A673 (cell line): ENCODE measurements around the gene IGF2R. TPM values are rescaled to one million over a fixed set of nuclear protein-coding genes. Genes with fewer than 3 reads are reported as not detected.

ENCODE experiments used
- BruUV-seq: library from RNA; stranded (reverse); fragments of 400-500 nt; replicated peaks from 2 replicates; lab custom pipeline; 2021; lab: Mats Ljungman, UMichigan
- CTCF ChIA-PET: fragments of 300-600 bp; sonication (Branson Sonifier 250); formaldehyde crosslinking; loops from one replicate; lab custom pipeline; 2022; ENCODE audit warnings: antibody characterized with exemption; lab: Charles Lee
- POLR2A ChIA-PET: fragments of 300-600 bp; sonication (Branson Sonifier 250); formaldehyde crosslinking; loops from one replicate; lab custom pipeline; 2022; ENCODE audit warnings: antibody characterized with exemption; ENCODE audit not compliant: low non-redundant PET; lab: Charles Lee
- DNase-seq: peaks from one replicate; pipeline ENCODE4 v3.0.0-alpha.2; 2015; ENCODE audit warnings: low spot score
- H3K27ac ChIP-seq: fragments of 200-600 bp; sonication (generic); 2 replicates; pipeline ENCODE4 v1.5.1; 2016; ENCODE audit warnings: mixed run types, low read depth, mild to moderate bottlenecking, mixed read lengths, antibody characterized with exemption, low read length; ENCODE audit not compliant: poor library complexity, severe bottlenecking
- H3K27me3 ChIP-seq: fragments of 200-600 bp; sonication (generic); replicated peaks from 2 replicates; pipeline ENCODE4 v1.6.1; 2017; ENCODE audit warnings: mixed run types, low read depth, mild to moderate bottlenecking, mixed read lengths, antibody characterized with exemption, low read length; ENCODE audit not compliant: insufficient read depth, poor library complexity
- H3K36me3 ChIP-seq: fragments of 200-600 bp; sonication (generic); 2 replicates; pipeline ENCODE4 v1.6.1; 2016; ENCODE audit warnings: mixed run types, mild to moderate bottlenecking, mixed read lengths, antibody characterized with exemption, low read length; ENCODE audit not compliant: insufficient read depth, poor library complexity, severe bottlenecking
- H3K4me1 ChIP-seq: fragments of 200-600 bp; sonication (generic); 2 replicates; pipeline ENCODE4 v1.6.1; 2017; ENCODE audit warnings: mixed run types, mild to moderate bottlenecking, mixed read lengths, antibody characterized with exemption, low read length; ENCODE audit not compliant: insufficient read depth, poor library complexity, severe bottlenecking
- H3K4me3 ChIP-seq: fragments of 200-600 bp; sonication (generic); 2 replicates; pipeline ENCODE4 v1.5.1; 2016; ENCODE audit warnings: low read depth, mixed run types, mild to moderate bottlenecking, mixed read lengths, low read length; ENCODE audit not compliant: poor library complexity, severe bottlenecking
- H3K9me3 ChIP-seq: fragments of 200-600 bp; sonication (generic); 2 replicates; pipeline ENCODE4 v1.6.1; 2016; ENCODE audit warnings: mixed run types, low read depth, mild to moderate bottlenecking, mixed read lengths, antibody characterized with exemption, low read length; ENCODE audit not compliant: poor library complexity, severe bottlenecking
- EZH2 ChIP-seq: fragments of 200-600 bp; sonication (generic); IDR thresholded peaks from 2 replicates; pipeline ENCODE4 v1.6.1; 2017; ENCODE audit warnings: borderline replicate concordance, low read depth, mild to moderate bottlenecking, mixed read lengths, antibody characterized with exemption, low read length; ENCODE audit not compliant: poor library complexity, severe bottlenecking
- intact Hi-C: fragments of 100-400 bp; cut with micrococcal nuclease; formaldehyde crosslinking; loops from one replicate; pipeline ENCODE4 v1.10.0; 2022; ENCODE audit not compliant: unreplicated experiment
- total RNA-seq: library from RNA; stranded (reverse); gene quantifications from 2 replicates; pipeline ENCODE4 v1.2.3, GENCODE V29; 2021
- TF ChIP-seq, protein P1 (sequence below): fragments of 300-800, 200-600 bp; sonication (generic); conservative IDR thresholded peaks from 2 replicates; pipeline ENCODE4 v1.5.1; 2017; ENCODE audit warnings: low read depth, mild to moderate bottlenecking, antibody characterized with exemption, low read length, moderate library complexity, mixed read lengths

Gene IGF2R
- total RNA-seq, 1 experiment from 2014 or later: 67.4 TPM

GRCh38 chr6:160130729-160131484 is 162.0 kb downstream of the IGF2R start:
- intact Hi-C loops: no loop called here
- Histone ChIP-seq H3K4me3 (no peak overlapping the region), H3K4me1 (no peaks in the 10 kb centered on the region), H3K9me3 (no peaks in the 10 kb centered on the region), H3K27ac (no peak overlapping the region), H3K36me3 (no peaks in the 10 kb centered on the region), H3K27me3 (no peaks in the 10 kb centered on the region)
- ChIA-PET POLR2A (no interaction called here), CTCF (no interaction called here)
- BruUV-seq: no TSS peak
- no peak for DNase-seq
- TF ChIP-seq EZH2: no peak
- TF ChIP-seq, protein P1, sequence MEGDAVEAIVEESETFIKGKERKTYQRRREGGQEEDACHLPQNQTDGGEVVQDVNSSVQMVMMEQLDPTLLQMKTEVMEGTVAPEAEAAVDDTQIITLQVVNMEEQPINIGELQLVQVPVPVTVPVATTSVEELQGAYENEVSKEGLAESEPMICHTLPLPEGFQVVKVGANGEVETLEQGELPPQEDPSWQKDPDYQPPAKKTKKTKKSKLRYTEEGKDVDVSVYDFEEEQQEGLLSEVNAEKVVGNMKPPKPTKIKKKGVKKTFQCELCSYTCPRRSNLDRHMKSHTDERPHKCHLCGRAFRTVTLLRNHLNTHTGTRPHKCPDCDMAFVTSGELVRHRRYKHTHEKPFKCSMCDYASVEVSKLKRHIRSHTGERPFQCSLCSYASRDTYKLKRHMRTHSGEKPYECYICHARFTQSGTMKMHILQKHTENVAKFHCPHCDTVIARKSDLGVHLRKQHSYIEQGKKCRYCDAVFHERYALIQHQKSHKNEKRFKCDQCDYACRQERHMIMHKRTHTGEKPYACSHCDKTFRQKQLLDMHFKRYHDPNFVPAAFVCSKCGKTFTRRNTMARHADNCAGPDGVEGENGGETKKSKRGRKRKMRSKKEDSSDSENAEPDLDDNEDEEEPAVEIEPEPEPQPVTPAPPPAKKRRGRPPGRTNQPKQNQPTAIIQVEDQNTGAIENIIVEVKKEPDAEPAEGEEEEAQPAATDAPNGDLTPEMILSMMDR: no peak

- no peak overlapping the region for H3K4me3 ChIP-seq
- TF ChIP-seq EZH2: no peak
- TF ChIP-seq, protein P1: no peak
- ChIA-PET POLR2A (no interaction called here), CTCF (no interaction called here)
- H3K9me3 ChIP-seq: no peaks in the 10 kb centered on the region
- DNase-seq: no peak
- no peak overlapping the region for H3K27ac ChIP-seq
- intact Hi-C loops: no loop called here
- no TSS peak for BruUV-seq
- H3K4me1 ChIP-seq: no peaks in the 10 kb centered on the region
- no peaks in the 10 kb centered on the region for H3K27me3 ChIP-seq
- H3K36me3 ChIP-seq: no peaks in the 10 kb centered on the region
Observed at GRCh38 chr6:160131636-160132296, 162.9 kb downstream of the IGF2R start.

DNA sequence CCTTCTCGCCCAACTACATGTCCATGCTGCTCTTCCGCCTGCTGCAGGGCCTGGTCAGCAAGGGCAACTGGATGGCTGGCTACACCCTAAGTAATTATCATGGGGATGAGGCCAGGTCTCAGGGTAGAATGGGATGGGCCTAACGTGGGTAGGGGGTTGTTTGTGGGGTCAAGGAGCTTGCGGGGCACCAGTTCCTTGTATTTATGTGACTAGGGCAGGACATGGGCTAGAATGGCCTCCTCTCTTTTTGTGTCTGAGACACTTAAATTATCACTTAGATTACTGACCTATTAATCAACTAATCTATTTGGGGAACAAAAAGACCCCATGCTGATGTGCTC is 163.4 kb downstream of the IGF2R start:
- intact Hi-C loops: no loop called here
- Histone ChIP-seq H3K27ac (no peak overlapping the region), H3K27me3 (no peaks in the 10 kb centered on the region), H3K36me3 (no peaks in the 10 kb centered on the region), H3K4me1 (no peaks in the 10 kb centered on the region), H3K4me3 (no peak overlapping the region), H3K9me3 (no peaks in the 10 kb centered on the region)
- ChIA-PET CTCF (no interaction called here), POLR2A (no interaction called here)
- DNase-seq: no peak
- TF ChIP-seq EZH2: no peak
- TF ChIP-seq, protein P1: no peak
- BruUV-seq: no TSS peak
